Activated CD8-positive, alpha-beta memory T cell treated with anti-CD3 and anti-CD28 coated beads, Interleukin-2, amount 50 U/mL, for 1 hour (primary cell): ENCODE results near the gene KPTN.
"Not testable (repeated sequence)": the region's sequence is repeated elsewhere in the genome, so short reads cannot be mapped to it uniquely, and the experiment has no call there.

ENCODE experiments used
- DNase-seq: peaks from one replicate; pipeline ENCODE4 v3.0.0-alpha.2; 2020; ENCODE audit errors: extremely low read depth

Gene KPTN

GRCh38 chr19:47492137-47492533 is 8.1 kb upstream of the KPTN start:
- DNase-seq: no peak

- DNase-seq: no peak
Measured at GRCh38 chr19:47491358-47492136, 7.5 kb upstream of the KPTN start.

- DNase-seq: no peak
Measured at GRCh38 chr19:47490847-47491246, 6.8 kb upstream of the KPTN start.

- DNase-seq: no peak
Measured at GRCh38 chr19:47490031-47490430, 6.0 kb upstream of the KPTN start.

GRCh38 chr19:47489072-47489914 is 5.3 kb upstream of the KPTN start:
- DNase-seq: no peak

- DNase-seq: no peak
Measured at GRCh38 chr19:47487551-47488515, 3.8 kb upstream of the KPTN start.

- no peak for DNase-seq
Measured at GRCh38 chr19:47486900-47487299, 2.9 kb upstream of the KPTN start.

- not testable (repeated sequence) for DNase-seq
Measured at GRCh38 chr19:47486220-47486619, 2.2 kb upstream of the KPTN start.

- no peak for DNase-seq
Measured at GRCh38 chr19:47485210-47485609, 1.2 kb upstream of the KPTN start.

- no peak for DNase-seq
Measured at GRCh38 chr19:47483200-47483599, 819 bp downstream of the KPTN start.

GRCh38 chr19:47481460-47482052 is 2.5 kb downstream of the KPTN start:
- DNase-seq: no peak

- DNase-seq: no peak
Measured at GRCh38 chr19:47480658-47481057, 3.4 kb downstream of the KPTN start.

- DNase-seq: no peak
Measured at GRCh38 chr19:47479701-47480503, 4.1 kb downstream of the KPTN start.

- no peak for DNase-seq
Measured at GRCh38 chr19:47476438-47476972, 7.5 kb downstream of the KPTN start.

- DNase-seq: no peak
Measured at GRCh38 chr19:47475465-47475864, 8.6 kb downstream of the KPTN start.

GRCh38 chr19:47473336-47473735 is 10.7 kb downstream of the KPTN start:
- no peak for DNase-seq

- DNase-seq: no peak
Measured at GRCh38 chr19:47471733-47472457, 12.1 kb downstream of the KPTN start, which contains the start of gene SLC8A2. Gene SLC8A2, minus strand, starts transcription at chr19:47471893. Its CDS starts 5,490 bp downstream, at chr19:47466403.

GRCh38 chr19:47471381-47471732 is 12.7 kb downstream of the KPTN start:
- DNase-seq: no peak

- DNase-seq: no peak
Measured at GRCh38 chr19:47470447-47471195, 13.4 kb downstream of the KPTN start.
